Glomerular visceral epithelial cell (primary cell): ENCODE results near the gene NFATC2.
A peak's percentile ranks its signal among the peaks of the same experiment; 100 is the strongest.
"Not testable (repeated sequence)": the region's sequence is repeated elsewhere in the genome, so short reads cannot be mapped to it uniquely, and the experiment has no call there.

Experiments
- DNase-seq: peaks from one replicate; pipeline ENCODE4 v3.0.0-alpha.2; 2016; ENCODE audit errors: extremely low spot score

Gene NFATC2

GRCh38 chr20:51470499-51470820 is 72.1 kb downstream of the NFATC2 start:
- DNase-seq, result no peak

GRCh38 chr20:51469578-51470498 is 72.7 kb downstream of the NFATC2 start:
- DNase-seq, result no peak

GRCh38 chr20:51469046-51469445 is 73.5 kb downstream of the NFATC2 start:
- no peak for DNase-seq

GRCh38 chr20:51468636-51469035 is 73.9 kb downstream of the NFATC2 start:
- DNase-seq, result no peak

GRCh38 chr20:51467956-51468626 is 74.4 kb downstream of the NFATC2 start:
- no peak for DNase-seq

- DNase-seq, result no peak
Measured at GRCh38 chr20:51463998-51464397, 78.5 kb downstream of the NFATC2 start.

- DNase-seq, result no peak
Measured at GRCh38 chr20:51463560-51463959, 79.0 kb downstream of the NFATC2 start.

GRCh38 chr20:51462566-51463276 is 79.8 kb downstream of the NFATC2 start:
- no peak for DNase-seq

GRCh38 chr20:51461846-51462245 is 80.7 kb downstream of the NFATC2 start:
- DNase-seq, result not testable (repeated sequence)

GRCh38 chr20:51461306-51461705 is 81.2 kb downstream of the NFATC2 start:
- no peak for DNase-seq

GRCh38 chr20:51460569-51461265 is 81.8 kb downstream of the NFATC2 start:
- no peak for DNase-seq

- no peak for DNase-seq
Measured at GRCh38 chr20:51460163-51460562, 82.4 kb downstream of the NFATC2 start.

GRCh38 chr20:51458751-51459439 is 83.6 kb downstream of the NFATC2 start:
- DNase-seq, result no peak

- DNase-seq, result no peak
Measured at GRCh38 chr20:51457533-51457932, 85.0 kb downstream of the NFATC2 start.

- DNase-seq, result peak; percentile 100
Measured at GRCh38 chr20:51456511-51457509, 85.7 kb downstream of the NFATC2 start.

- DNase-seq, result no peak
Measured at GRCh38 chr20:51454250-51454865, 88.2 kb downstream of the NFATC2 start.

GRCh38 chr20:51452734-51453365 is 89.7 kb downstream of the NFATC2 start:
- DNase-seq, result no peak

GRCh38 chr20:51452091-51452613 is 90.4 kb downstream of the NFATC2 start:
- no peak for DNase-seq

- no peak for DNase-seq
Measured at GRCh38 chr20:51451484-51451883, 91.0 kb downstream of the NFATC2 start.
